PC-9 (cell line): ENCODE data around the gene GPR78.

Experiments
- CTCF ChIP-seq: fragments of 200-600 bp; sonication (generic); conservative IDR thresholded peaks from 2 replicates; pipeline ENCODE4 v1.6.1; 2017; ENCODE audit warnings: mixed run types, antibody characterized with exemption, mild to moderate bottlenecking, moderate library complexity
- EZH2 ChIP-seq: fragments of 200-600 bp; sonication (generic); IDR thresholded peaks from 2 replicates; pipeline ENCODE4 v1.8.0; 2017; ENCODE audit warnings: antibody characterized with exemption, low read depth

DNA sequence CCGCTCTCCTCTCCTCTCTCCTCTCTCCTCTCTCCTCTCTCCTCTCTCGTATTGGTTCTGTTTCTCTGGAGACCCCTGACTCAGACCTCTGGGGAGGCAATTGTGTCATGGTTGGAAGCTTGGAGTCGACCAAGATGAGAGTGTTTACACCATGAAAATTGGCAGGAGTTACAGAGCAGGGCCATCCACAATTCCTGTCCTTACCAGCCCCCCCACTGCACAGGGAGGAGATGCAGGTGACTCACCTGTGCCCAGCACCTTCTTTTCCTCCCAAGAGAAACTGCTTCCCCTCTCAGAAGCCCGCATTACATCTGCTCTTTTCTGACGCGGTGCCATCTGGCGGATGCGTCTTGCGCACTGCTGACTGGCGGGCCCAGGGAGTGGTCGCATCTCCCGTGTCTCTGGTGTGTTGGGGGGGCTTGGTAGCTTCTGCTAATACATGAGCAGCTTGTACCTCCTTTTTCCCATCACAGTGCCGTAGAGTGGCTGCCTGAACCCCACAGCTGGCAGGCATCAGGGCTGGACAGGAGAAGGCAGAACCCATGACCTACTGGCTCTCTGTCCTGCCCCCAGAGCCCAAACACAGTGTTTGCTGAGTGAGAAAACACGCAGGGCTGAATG is 31.4 kb upstream of the GPR78 start:
- TF ChIP-seq CTCF (no peak; the same call in 1 of the 2 replicates), EZH2 (no peak)
